Breast epithelium (tissue), 3 donors: ENCODE results near the gene WWOX.

Source experiments
- POLR2A ChIP-seq: fragments of 450-650 bp; IDR thresholded peaks from one replicate; pipeline ENCODE4 v1.6.1; 2016; ENCODE audit warnings: antibody characterized with exemption, mild to moderate bottlenecking, moderate library complexity
- TF ChIP-seq, protein P1 (sequence below), 3 donors: fragments of 450-650 bp; IDR thresholded peaks; one replicate each; pipeline ENCODE4 v1.5.1; 2016 to 2017; ENCODE audit warnings: antibody characterized with exemption in 3 of 3, mild to moderate bottlenecking in 3 of 3, moderate library complexity in 3 of 3

DNA sequence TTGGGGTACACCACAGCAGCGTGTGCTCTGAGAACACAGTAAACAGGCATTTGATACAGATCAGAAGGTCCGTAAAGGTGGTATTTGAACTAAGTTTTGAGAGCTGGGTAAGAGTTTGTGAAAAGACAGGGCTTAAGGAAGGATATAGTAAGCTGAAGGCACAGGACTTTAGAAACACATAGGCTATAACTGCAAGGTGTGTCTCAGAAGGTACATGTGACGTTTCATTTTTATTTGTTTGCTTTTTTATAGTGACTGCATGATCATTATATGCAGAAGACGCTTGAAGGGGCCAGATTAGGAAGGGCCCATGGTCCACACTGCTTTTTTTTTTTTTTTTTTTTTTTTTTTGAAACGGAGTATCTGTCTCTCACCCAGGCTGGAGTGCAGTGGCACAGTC, 644.6 kb downstream of the WWOX start:
- TF ChIP-seq, protein P1, sequence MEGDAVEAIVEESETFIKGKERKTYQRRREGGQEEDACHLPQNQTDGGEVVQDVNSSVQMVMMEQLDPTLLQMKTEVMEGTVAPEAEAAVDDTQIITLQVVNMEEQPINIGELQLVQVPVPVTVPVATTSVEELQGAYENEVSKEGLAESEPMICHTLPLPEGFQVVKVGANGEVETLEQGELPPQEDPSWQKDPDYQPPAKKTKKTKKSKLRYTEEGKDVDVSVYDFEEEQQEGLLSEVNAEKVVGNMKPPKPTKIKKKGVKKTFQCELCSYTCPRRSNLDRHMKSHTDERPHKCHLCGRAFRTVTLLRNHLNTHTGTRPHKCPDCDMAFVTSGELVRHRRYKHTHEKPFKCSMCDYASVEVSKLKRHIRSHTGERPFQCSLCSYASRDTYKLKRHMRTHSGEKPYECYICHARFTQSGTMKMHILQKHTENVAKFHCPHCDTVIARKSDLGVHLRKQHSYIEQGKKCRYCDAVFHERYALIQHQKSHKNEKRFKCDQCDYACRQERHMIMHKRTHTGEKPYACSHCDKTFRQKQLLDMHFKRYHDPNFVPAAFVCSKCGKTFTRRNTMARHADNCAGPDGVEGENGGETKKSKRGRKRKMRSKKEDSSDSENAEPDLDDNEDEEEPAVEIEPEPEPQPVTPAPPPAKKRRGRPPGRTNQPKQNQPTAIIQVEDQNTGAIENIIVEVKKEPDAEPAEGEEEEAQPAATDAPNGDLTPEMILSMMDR (IDR thresholded peaks at IDR 0.05) = no peak
- TF ChIP-seq POLR2A = no peak
